ENCODE data around the gene MID1. TPM values are rescaled to one million over a fixed set of nuclear protein-coding genes. Genes with fewer than 3 reads are reported as not detected.

The MID1 gene
- 30.6 TPM for total RNA-seq

- peak; percentile 59 for DNase-seq (ENCODE audit: low spot score)
Observed at GRCh38 chrX:10620121-10620699, at the start of gene MID1. TSS of gene MID1 (minus strand) at chrX:10620585. CDS start at chrX:10567547, 53,038 bp downstream.

- no peak for DNase-seq (ENCODE audit: low spot score)
Observed at GRCh38 chrX:10667143-10667542, 46.8 kb upstream of the MID1 start.

DNA sequence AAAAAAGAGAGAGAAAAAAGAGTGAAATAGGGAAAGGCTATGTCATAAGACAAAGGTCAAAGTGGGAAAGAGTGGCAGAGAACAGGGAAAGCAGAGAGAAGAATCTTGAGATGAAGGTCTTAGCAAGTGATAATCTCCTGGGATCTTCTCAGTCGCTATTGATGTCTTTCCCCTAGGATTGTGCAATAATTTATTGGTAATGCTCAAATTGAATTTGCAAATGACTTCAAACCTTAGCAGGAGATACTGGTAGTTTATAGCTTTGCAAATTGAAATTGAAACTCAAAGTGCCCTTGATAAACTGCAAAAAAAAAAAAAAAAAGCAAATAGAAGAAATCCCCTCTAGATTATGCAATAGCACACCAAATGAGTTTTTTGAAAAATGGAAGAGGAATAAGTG, 45.7 kb upstream of the MID1 start:
- no peak for DNase-seq (ENCODE audit: low spot score)

- no peak for DNase-seq (ENCODE audit: low spot score)
Observed at GRCh38 chrX:10665681-10666080, 45.3 kb upstream of the MID1 start.

DNA sequence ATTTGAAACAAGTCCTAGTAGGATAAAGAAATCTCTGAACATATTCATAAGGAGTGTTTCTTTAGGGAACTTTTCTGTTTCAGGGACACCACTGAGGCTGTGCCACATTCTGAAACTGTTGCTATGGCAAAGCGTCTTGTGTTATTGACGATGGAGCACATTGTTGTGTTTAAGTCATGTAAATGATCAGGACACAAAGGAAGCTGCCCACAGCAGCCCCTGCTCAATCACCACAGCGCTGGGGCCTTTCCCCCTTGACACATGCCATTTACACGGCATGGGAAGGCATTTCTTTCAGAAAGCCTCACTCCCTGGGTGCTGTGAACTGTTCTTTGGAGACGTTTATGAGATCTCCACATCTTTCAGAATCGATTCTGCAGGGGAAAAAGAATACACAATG, 39.8 kb upstream of the MID1 start:
- DNase-seq (ENCODE audit: low spot score), result no peak

GRCh38 chrX:10656214-10656613, 35.8 kb upstream of the MID1 start:
- DNase-seq (ENCODE audit: low spot score), result no peak

DNA sequence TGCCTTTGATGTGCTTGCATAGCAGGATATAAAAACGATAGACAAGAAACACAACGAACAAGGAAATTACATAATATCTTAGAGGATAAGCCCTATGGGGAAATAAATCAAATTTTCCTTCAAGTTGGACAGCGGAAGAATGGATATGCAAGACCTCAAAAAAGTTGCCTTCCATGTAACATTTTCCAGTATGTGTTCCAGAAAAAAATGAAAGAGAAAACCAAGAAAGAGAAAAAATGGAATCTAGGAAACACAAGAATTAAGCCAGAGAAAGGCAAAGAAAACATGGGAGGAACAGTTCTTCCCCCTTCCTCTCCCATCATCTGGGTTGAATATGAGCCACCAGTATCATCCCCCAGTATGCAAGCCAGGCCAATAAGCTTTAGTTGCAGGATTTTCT, 34.6 kb upstream of the MID1 start:
- no peak for DNase-seq (ENCODE audit: low spot score)

DNA sequence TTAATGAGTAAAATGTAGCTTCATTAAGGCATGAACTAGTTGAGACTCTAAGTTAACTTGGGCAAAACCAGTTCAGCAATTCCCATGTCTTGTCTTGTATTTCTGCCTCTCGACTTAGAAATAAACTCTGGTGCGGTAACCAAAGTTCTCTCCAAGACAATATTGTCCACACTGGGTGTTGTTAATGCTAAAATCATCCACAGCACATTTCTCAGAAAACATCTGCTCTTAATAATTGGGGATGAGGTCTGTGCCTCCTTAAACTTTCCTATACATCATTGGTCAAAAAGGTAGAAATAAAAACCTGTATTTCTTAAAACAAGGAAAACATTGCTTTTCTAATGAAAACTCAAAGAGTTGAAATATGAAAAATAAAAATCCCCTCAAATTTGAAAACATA, 32.9 kb upstream of the MID1 start:
- no peak for DNase-seq (ENCODE audit: low spot score)

DNA sequence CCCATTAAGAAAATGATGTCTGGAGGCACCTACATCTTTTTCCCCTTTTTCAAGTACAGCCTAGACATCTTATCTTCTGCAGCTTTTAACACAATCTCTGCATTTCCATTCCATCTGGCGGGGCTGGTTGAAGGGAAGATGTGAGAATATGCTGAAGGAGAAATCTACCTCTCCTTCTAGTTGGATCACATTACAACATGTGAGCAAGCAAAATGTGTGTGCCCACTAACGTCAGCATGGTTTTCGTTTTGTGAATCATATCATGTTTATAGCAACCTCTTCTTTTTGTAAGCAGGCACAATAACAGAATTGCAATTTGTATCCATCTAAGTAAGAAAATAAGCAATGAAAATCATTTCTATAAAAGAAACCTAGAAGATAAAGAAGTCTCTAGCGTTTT, 28.9 kb upstream of the MID1 start:
- no peak for DNase-seq (ENCODE audit: low spot score)

DNA sequence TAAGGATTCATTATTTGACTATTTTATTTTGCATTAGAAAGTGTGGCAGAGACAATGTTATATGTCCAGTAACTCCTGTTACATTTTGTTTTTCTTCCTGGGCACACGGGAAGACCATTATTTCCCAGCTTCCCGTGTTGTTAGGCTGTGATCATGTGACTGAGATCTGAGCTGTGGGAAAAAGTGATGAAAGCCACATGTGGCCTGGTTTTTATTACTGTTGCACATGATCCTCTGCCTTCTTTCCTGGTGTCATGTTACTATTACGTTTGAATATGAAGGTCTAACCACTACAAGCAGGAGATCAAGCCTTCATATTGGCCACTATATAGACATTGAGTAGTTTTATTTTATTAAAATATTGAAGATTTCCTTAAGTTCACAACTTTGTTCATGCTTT, 28.2 kb upstream of the MID1 start:
- no peak for DNase-seq (ENCODE audit: low spot score)

GRCh38 chrX:10636851-10637250, 16.5 kb upstream of the MID1 start:
- no peak for DNase-seq (ENCODE audit: low spot score)

DNA sequence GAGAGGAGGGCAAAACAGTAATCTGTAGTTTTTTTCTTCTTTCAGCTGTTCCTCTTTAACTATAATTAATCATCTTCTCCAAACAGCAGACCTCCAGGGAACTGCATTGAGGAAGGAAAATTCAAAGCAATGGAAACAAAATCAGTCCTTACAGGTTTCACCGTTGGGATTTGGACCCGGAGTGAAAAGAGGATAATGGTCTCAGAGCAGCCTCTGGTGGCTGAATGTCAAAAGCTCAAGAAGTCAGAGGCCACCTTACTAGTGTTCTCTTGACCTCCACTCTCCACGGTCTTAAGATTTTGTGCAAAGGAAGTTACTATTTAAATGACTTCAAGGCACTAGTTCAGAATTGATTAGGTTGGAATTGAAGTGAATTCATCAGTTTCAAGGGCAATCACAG, 16.0 kb upstream of the MID1 start:
- peak; percentile 29 for DNase-seq (ENCODE audit: low spot score)

GRCh38 chrX:10634392-10635161, 14.2 kb upstream of the MID1 start:
- no peak for DNase-seq (ENCODE audit: low spot score)

GRCh38 chrX:10633722-10634121, 13.3 kb upstream of the MID1 start:
- DNase-seq (ENCODE audit: low spot score), result no peak

- DNase-seq (ENCODE audit: low spot score), result no peak
Observed at GRCh38 chrX:10631416-10632145, 11.2 kb upstream of the MID1 start.

DNA sequence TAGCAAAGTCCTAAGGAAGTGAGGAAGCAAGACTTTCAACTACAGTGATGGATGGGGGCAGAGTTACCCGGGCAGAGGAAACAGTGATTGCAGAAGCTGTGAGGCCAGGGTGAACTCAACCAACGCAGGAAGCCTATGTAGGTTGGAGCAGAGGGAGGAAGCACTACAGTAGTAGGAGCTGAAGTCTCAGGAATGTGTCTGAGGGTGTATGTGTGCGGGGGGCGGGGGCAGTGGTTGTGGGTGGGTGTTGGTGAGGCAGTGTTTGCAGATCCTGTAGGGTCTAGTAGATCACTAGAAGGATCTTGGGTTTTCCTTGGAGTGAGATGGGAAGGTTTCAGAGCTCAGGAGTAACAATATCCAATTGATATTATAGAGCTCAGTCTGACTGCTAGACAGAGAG, 9.9 kb upstream of the MID1 start:
- no peak for DNase-seq (ENCODE audit: low spot score)

- no peak for DNase-seq (ENCODE audit: low spot score)
Observed at GRCh38 chrX:10629905-10630304, 9.5 kb upstream of the MID1 start.

- DNase-seq (ENCODE audit: low spot score), result no peak
Observed at GRCh38 chrX:10628906-10629305, 8.5 kb upstream of the MID1 start.

- DNase-seq (ENCODE audit: low spot score), result no peak
Observed at GRCh38 chrX:10622197-10622596, 1.8 kb upstream of the MID1 start.

DNA sequence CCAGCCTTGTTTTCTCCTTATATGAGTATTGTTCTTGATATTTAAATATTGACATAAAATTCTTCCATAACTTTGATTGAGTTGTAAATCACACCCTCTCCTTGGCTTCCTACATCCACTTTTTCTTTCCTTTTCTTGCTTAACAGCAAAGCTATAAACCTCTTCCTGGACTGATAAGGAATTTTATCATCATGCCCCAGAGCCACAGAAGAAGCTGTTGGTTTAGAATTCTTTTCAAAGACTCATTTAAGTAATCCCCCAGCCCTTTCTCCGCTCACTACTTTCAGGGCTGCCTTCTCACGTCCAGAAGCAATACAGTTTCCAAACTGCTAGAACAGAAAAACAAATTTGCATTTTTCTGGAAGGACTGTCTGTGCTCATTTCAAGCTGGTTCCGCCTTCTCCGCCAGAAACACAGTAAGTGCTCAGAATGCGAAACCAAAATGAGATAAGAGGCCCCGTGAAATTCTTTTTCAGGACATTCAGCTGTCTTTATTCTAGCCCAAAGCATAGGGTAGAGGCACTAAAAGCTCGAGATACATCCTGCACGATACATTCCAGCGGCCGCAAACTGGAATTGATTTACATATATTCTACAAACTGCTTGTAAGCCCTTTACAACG, 849 bp downstream of the MID1 start:
- DNase-seq (ENCODE audit: low spot score), result no peak

- no peak for DNase-seq (ENCODE audit: low spot score)
Observed at GRCh38 chrX:10618961-10619360, 1.4 kb downstream of the MID1 start.

DNA sequence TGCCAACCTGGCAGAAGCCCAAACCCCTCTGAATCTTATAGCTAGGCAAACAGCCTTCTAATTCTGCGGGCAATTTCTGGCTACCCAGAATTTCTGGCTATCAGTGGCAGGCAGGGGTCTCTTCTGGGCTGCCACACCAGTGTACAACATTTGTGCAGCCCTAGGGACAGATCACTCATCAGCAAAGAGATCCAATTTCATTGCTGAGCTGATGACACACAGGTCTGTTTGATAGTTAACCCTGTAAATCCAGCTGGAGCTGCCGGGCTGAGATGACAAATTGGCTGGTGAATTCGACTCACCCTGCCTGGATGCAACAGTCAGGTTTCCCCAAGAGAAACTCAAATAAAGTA, 2.4 kb downstream of the MID1 start:
- DNase-seq (ENCODE audit: low spot score), result no peak
